ENCODE results near the gene BLOC1S5. TPM values are rescaled to one million over a fixed set of nuclear protein-coding genes. Genes with fewer than 3 reads are reported as not detected.

Gene BLOC1S5
- total and polyA plus RNA-seq, 2 experiments from 2014 or later = 10.2 to 10.8 TPM

DNA sequence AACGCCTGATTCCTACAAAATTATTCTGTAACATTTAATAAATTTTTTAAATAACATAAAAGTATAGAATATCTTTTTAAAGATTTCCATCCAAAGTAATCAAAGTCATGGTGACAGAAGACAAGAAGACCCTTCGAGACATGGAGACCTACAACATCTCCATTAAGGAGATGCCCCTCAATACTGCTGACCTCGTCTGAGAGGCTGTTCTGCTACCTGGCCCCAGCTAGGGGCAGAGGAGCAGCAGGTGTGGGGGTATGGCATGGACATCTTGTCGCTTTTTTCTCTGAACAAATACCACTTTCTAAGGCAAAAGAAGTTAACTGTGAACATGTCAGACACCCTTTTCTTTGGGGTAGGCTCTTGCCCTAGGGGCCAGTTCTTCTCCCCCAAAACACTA is 44.1 kb downstream of the BLOC1S5 start:
- Histone ChIP-seq H3K27me3 (no peaks in the 10 kb centered on the region), H3K4me1 (ENCODE audit: low read depth) (no peaks in the 10 kb centered on the region), H3K4me3 (no peak overlapping the region), H3K36me3 (no peaks in the 10 kb centered on the region), H3K9me3 (ENCODE audit: low read depth) (no peaks in the 10 kb centered on the region), H3K27ac (no peak overlapping the region)
- TF ChIP-seq, protein P1, sequence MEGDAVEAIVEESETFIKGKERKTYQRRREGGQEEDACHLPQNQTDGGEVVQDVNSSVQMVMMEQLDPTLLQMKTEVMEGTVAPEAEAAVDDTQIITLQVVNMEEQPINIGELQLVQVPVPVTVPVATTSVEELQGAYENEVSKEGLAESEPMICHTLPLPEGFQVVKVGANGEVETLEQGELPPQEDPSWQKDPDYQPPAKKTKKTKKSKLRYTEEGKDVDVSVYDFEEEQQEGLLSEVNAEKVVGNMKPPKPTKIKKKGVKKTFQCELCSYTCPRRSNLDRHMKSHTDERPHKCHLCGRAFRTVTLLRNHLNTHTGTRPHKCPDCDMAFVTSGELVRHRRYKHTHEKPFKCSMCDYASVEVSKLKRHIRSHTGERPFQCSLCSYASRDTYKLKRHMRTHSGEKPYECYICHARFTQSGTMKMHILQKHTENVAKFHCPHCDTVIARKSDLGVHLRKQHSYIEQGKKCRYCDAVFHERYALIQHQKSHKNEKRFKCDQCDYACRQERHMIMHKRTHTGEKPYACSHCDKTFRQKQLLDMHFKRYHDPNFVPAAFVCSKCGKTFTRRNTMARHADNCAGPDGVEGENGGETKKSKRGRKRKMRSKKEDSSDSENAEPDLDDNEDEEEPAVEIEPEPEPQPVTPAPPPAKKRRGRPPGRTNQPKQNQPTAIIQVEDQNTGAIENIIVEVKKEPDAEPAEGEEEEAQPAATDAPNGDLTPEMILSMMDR (IDR thresholded peaks at IDR 0.05; ENCODE audit: low read depth, low read length) = no peak
- no peak for DNase-seq (ENCODE audit: low read depth in 1 of 2, low spot score in 1 of 2)

DNA sequence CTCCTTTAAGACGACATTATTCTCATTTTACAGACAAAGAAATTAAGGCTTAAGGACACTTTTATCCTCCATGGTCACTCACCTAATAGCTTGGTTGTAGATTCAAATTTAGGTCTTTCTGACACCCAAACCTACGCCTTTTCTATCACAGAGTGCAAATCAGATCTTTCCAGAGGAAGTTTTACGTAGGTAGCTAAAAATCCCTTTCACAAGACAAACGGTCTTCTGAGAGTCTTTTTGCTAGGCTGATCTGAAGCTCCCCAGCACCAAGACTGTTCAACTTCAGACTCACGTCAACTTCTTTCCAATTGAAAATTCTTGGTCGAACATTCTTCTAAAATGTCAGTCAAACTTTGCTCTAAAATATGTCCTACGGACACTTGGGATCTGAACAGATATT is 46.5 kb downstream of the BLOC1S5 start:
- H3K27me3 ChIP-seq = no peaks in the 10 kb centered on the region
- H3K9me3 ChIP-seq (ENCODE audit: low read depth) = no peaks in the 10 kb centered on the region
- no peak for DNase-seq (ENCODE audit: low read depth in 1 of 2, low spot score in 1 of 2)
- H3K27ac ChIP-seq = peak overlapping the region; percentile 29
- H3K4me1 ChIP-seq (ENCODE audit: low read depth) = no peaks in the 10 kb centered on the region
- no peak overlapping the region for H3K4me3 ChIP-seq
- TF ChIP-seq, protein P1 (IDR thresholded peaks at IDR 0.05; ENCODE audit: low read depth, low read length) = no peak
- no peaks in the 10 kb centered on the region for H3K36me3 ChIP-seq

DNA sequence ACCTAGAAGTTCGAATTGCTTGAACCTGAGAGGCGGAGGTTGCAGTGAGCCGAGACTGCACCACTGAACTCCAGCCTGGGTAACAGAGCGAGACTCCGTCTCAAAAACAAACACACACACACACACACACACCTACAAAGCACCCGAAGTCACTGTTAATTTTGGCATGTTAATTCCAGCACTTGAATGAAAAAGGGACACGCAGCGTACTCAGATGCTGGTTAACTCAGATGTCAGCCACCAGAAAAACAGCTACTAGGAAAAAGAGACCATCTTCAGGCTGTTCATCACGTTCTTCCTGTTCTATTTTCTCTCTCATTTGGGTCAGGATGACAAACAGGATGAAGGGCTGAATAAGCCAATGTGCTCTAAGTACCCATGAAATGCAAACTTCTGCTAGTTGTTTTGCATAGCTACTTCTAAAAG is 46.9 kb downstream of the BLOC1S5 start:
- H3K36me3 ChIP-seq = no peaks in the 10 kb centered on the region
- no peaks in the 10 kb centered on the region for H3K4me1 ChIP-seq (ENCODE audit: low read depth)
- H3K4me3 ChIP-seq = no peak overlapping the region
- no peaks in the 10 kb centered on the region for H3K9me3 ChIP-seq (ENCODE audit: low read depth)
- no peak overlapping the region for H3K27ac ChIP-seq
- TF ChIP-seq, protein P1 (IDR thresholded peaks at IDR 0.05; ENCODE audit: low read depth, low read length) = no peak
- H3K27me3 ChIP-seq = no peaks in the 10 kb centered on the region
- no peak for DNase-seq (ENCODE audit: low read depth in 1 of 2, low spot score in 1 of 2)

DNA sequence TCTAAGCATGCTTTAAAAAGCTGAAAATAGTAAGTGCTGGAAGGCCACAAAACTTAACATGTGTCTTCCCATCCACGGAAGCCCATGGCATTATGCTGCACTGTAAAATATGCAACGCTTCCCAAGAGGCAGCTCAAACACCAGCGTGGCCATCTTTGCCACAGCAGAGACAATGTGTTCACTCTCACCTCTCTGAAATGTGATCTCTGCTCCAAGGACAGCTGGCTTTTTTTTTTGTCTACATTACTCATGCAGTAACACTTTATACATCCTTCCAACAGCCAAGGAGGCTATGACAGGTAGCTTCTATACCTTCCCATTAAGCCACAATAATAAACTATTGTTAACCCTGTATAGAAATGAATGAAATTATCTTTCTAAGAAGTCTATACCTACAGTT is 49.2 kb downstream of the BLOC1S5 start:
- H3K4me3 ChIP-seq = no peak overlapping the region
- H3K9me3 ChIP-seq (ENCODE audit: low read depth) = no peaks in the 10 kb centered on the region
- TF ChIP-seq, protein P1 (IDR thresholded peaks at IDR 0.05; ENCODE audit: low read depth, low read length) = no peak
- H3K4me1 ChIP-seq (ENCODE audit: low read depth) = no peaks in the 10 kb centered on the region
- DNase-seq (ENCODE audit: low read depth in 1 of 2, low spot score in 1 of 2) = no peak
- H3K27ac ChIP-seq = peak overlapping the region; percentile 49
- no peaks in the 10 kb centered on the region for H3K27me3 ChIP-seq
- no peaks in the 10 kb centered on the region for H3K36me3 ChIP-seq

DNA sequence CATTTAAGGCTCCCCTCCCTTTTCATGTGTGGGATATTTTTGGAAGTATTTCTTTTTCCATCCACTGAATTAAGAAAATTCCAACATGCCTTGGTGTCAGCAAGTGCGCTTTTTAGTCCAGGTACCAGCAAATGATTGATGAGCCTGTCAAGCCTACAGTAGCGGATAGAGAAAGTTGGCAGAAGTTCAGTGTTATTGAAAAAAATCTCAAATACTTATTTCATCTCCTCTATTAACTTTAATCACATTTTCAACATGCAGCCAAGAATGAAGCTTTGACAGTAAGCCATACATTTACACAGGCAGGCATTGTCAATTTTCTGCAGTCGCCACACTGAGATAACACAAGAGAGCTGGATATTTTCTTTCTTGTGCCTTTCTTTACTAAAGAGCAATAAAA is 50.4 kb downstream of the BLOC1S5 start:
- no peaks in the 10 kb centered on the region for H3K4me1 ChIP-seq (ENCODE audit: low read depth)
- H3K27me3 ChIP-seq = no peaks in the 10 kb centered on the region
- TF ChIP-seq, protein P1 (IDR thresholded peaks at IDR 0.05; ENCODE audit: low read depth, low read length) = no peak
- H3K9me3 ChIP-seq (ENCODE audit: low read depth) = no peaks in the 10 kb centered on the region
- H3K36me3 ChIP-seq = no peaks in the 10 kb centered on the region
- no peak for DNase-seq (ENCODE audit: low read depth in 1 of 2, low spot score in 1 of 2)
- H3K4me3 ChIP-seq = no peak overlapping the region
- no peak overlapping the region for H3K27ac ChIP-seq

DNA sequence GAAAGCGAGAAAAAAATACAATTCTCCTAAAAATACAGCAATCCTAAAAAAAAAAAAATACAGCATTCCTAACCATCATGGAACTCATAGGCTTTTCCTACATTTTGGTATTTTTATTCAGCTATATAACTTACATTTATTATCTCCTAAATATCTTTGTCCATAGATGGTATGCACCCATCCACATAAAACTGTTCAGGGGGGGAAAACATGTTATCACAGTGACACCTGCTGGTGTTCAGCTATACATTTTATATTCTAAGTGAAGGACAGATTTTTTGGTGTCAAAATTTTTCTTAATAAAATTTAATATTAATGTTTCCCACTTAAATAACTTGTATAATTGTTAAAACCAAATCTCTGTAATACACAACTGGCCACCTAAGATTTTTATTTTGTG is 58.0 kb downstream of the BLOC1S5 start:
- Histone ChIP-seq H3K4me1 (ENCODE audit: low read depth) (no peaks in the 10 kb centered on the region), H3K27me3 (no peaks in the 10 kb centered on the region), H3K36me3 (no peaks in the 10 kb centered on the region), H3K4me3 (no peak overlapping the region), H3K9me3 (ENCODE audit: low read depth) (no peaks in the 10 kb centered on the region), H3K27ac (no peak overlapping the region)
- peak; percentile 7 to 70 for DNase-seq (ENCODE audit: low read depth in 1 of 2, low spot score in 1 of 2)
- TF ChIP-seq, protein P1 (IDR thresholded peaks at IDR 0.05; ENCODE audit: low read depth, low read length) = peak; percentile 49
